T-cell (primary cell): ENCODE measurements around the gene BSND. TPM values are rescaled to one million over a fixed set of nuclear protein-coding genes. Genes with fewer than 3 reads are reported as not detected.

Experiments used
- ATAC-seq, 4 experiments: fragments of 200-7000 bp in 3 of 4; fragments of 150-1000 bp in 1 of 4; cut with Tn5 transposase; replicated peaks in 1 of 4; 1 replicate in 3 of 4; 2 replicates in 1 of 4; pipeline ENCODE4 v1.10.0; 2021; ENCODE audit warnings: moderate library complexity in 3 of 4, mild to moderate bottlenecking in 2 of 4, moderate number of reproducible peaks in 1 of 4
- CTCF ChIA-PET, 2 donors: fragments of 300-600 bp; sonication (Branson Sonifier 250); formaldehyde crosslinking; loops; one replicate each; lab custom pipeline; 2022; ENCODE audit warnings: antibody characterized with exemption in 2 of 2; lab: Charles Lee
- POLR2A ChIA-PET, 2 donors: fragments of 300-600 bp; sonication (Branson Sonifier 250); formaldehyde crosslinking; loops; one replicate each; lab custom pipeline; 2022; ENCODE audit warnings: antibody characterized with exemption in 2 of 2; lab: Charles Lee
- DNase-seq, 35 experiments: peaks; one replicate each; pipeline versions ENCODE4 v3.0.0 to v3.0.0-alpha.2; 2013 to 2023
- H3K27ac ChIP-seq: one replicate; pipeline ENCODE4 v1.5.1; 2013; ENCODE audit warnings: low read length
- H3K27me3 ChIP-seq, 2 experiments: replicated peaks in 1 of 2; 1 replicate in 1 of 2; 2 replicates in 1 of 2; pipeline versions ENCODE4 v1.6.1 to v1.7.0; 2013; ENCODE audit warnings: low read length in 1 of 2, mixed read lengths in 1 of 2; ENCODE audit not compliant: control insufficient read depth in 2 of 2, insufficient read depth in 2 of 2; ENCODE audit errors: extremely low read depth in 1 of 2
- H3K36me3 ChIP-seq, 2 donors: 1 replicate in 1 of 2; 2 replicates in 1 of 2; pipeline versions ENCODE4 v1.6.1 to v1.7.0; 2013; ENCODE audit warnings: low read length in 1 of 2; ENCODE audit not compliant: control insufficient read depth in 2 of 2, insufficient read depth in 1 of 2; ENCODE audit errors: extremely low read depth in 1 of 2
- H3K4me1 ChIP-seq, 2 experiments: 1 replicate in 1 of 2; 2 replicates in 1 of 2; pipeline versions ENCODE4 v1.6.1 to v1.7.0; 2013; ENCODE audit warnings: low read length in 2 of 2, mixed read lengths in 1 of 2; ENCODE audit not compliant: insufficient read depth in 2 of 2, control insufficient read depth in 1 of 2; ENCODE audit errors: extremely low read depth in 1 of 2
- H3K4me3 ChIP-seq, 2 donors: 1 replicate in 1 of 2; 2 replicates in 1 of 2; pipeline versions ENCODE4 v1.5.1 to v1.7.0; 2013; ENCODE audit warnings: mild to moderate bottlenecking in 2 of 2, low read length in 1 of 2, moderate library complexity in 1 of 2; ENCODE audit not compliant: control insufficient read depth in 1 of 2; ENCODE audit errors: extremely low read depth in 1 of 2
- H3K9me3 ChIP-seq: 2 replicates; pipeline ENCODE4 v1.7.0; 2013
- H3K27ac Mint-ChIP-seq, 2 donors: one replicate each; pipeline ENCODE4 v1.8.0; 2020 to 2021; ENCODE audit warnings: mild to moderate bottlenecking in 2 of 2, mixed read lengths in 2 of 2
- H3K27me3 Mint-ChIP-seq, 2 donors: one replicate each; pipeline ENCODE4 v1.8.0; 2021 to 2022; ENCODE audit warnings: mixed read lengths in 2 of 2
- H3K36me3 Mint-ChIP-seq: one replicate; pipeline ENCODE4 v1.8.0; 2021; ENCODE audit warnings: mixed read lengths
- H3K4me1 Mint-ChIP-seq, 3 donors: one replicate each; pipeline ENCODE4 v1.8.0; 2020 to 2022; ENCODE audit warnings: mixed read lengths in 3 of 3, mild to moderate bottlenecking in 1 of 3
- H3K4me3 Mint-ChIP-seq, 3 donors: one replicate each; pipeline ENCODE4 v1.8.0; 2020 to 2022; ENCODE audit warnings: mild to moderate bottlenecking in 3 of 3, mixed read lengths in 3 of 3, moderate library complexity in 3 of 3
- H3K9me3 Mint-ChIP-seq, 3 donors: one replicate each; pipeline ENCODE4 v1.8.0; 2020 to 2022; ENCODE audit warnings: mixed read lengths in 3 of 3
- WGBS: methylation state at CpG from one replicate; pipeline ENCODE4 v1.1.5; 2013; ENCODE audit warnings: missing lambda C conversion rate; ENCODE audit not compliant: insufficient coverage; 5-methylcytosine and 5-hydroxymethylcytosine counted together
- total RNA-seq, 35 experiments: library from RNA in 6 of 35; stranded (reverse) in 6 of 35; fragments of 120-200 nt in 1 of 35; gene quantifications; one replicate each; pipeline versions ENCODE4 v1.2.1 to v1.2.4 and lab custom pipeline; 2013 to 2026

The BSND gene
- total RNA-seq, 5 donors from 2014 or later (not counting 1 experiment from before 2014, with no cell fraction given) = not detected

- POLR2A ChIA-PET = no interaction called here
- no peaks in the 10 kb centered on the region for H3K36me3 ChIP-seq
- Mint-ChIP-seq H3K27ac (no peak overlapping the region), H3K4me3 (no peak overlapping the region), H3K36me3 (no peaks in the 10 kb centered on the region), H3K4me1 (no peaks in the 10 kb centered on the region), H3K9me3 (no peaks in the 10 kb centered on the region), H3K27me3 (peaks cover 0 to 3% of the 10 kb centered on the region in 2 donors)
- DNase-seq = no peak
- no peaks in the 10 kb centered on the region for H3K4me1 ChIP-seq
- H3K9me3 ChIP-seq = no peaks in the 10 kb centered on the region
- H3K27me3 ChIP-seq = peaks cover 0 to 17% of the 10 kb centered on the region in 2 experiments
- CTCF ChIA-PET = no interaction called here
- ATAC-seq = no peak
- H3K4me3 ChIP-seq = no peak overlapping the region
- 87% methylated on average over 6 of the region's 10 CpGs for WGBS
- no peak overlapping the region for H3K27ac ChIP-seq
Measured at GRCh38 chr1:55005351-55006140, 6.8 kb downstream of the BSND start.

GRCh38 chr1:55006931-55007330 is 8.2 kb downstream of the BSND start:
- H3K4me1 Mint-ChIP-seq = no peaks in the 10 kb centered on the region
- Histone ChIP-seq H3K9me3 (no peaks in the 10 kb centered on the region), H3K27ac (no peak overlapping the region), H3K4me3 (no peak overlapping the region), H3K4me1 (no peaks in the 10 kb centered on the region), H3K27me3 (peaks cover 0 to 4% of the 10 kb centered on the region in 2 experiments), H3K36me3 (no peaks in the 10 kb centered on the region)
- H3K27me3 Mint-ChIP-seq = no peaks in the 10 kb centered on the region
- ChIA-PET POLR2A (no interaction called here), CTCF (no interaction called here)
- H3K27ac Mint-ChIP-seq = no peak overlapping the region
- no peak overlapping the region for H3K4me3 Mint-ChIP-seq
- no peaks in the 10 kb centered on the region for H3K36me3 Mint-ChIP-seq
- no peaks in the 10 kb centered on the region for H3K9me3 Mint-ChIP-seq
- WGBS = 87% methylated on average over 8 of the region's 12 CpGs
- ATAC-seq (no peak), DNase-seq (no peak)

GRCh38 chr1:55007625-55008024 is 8.9 kb downstream of the BSND start:
- POLR2A ChIA-PET = no interaction called here
- Mint-ChIP-seq H3K4me3 (no peak overlapping the region), H3K27ac (no peak overlapping the region), H3K27me3 (peaks cover 2 to 3% of the 10 kb centered on the region in 2 donors), H3K4me1 (no peaks in the 10 kb centered on the region), H3K9me3 (no peaks in the 10 kb centered on the region), H3K36me3 (no peaks in the 10 kb centered on the region)
- H3K36me3 ChIP-seq = no peaks in the 10 kb centered on the region
- CTCF ChIA-PET = no interaction called here
- 75% methylated on average over 2 of the region's 3 CpGs for WGBS
- peaks cover 0 to 5% of the 10 kb centered on the region in 2 experiments for H3K27me3 ChIP-seq
- no peaks in the 10 kb centered on the region for H3K4me1 ChIP-seq
- ATAC-seq = no peak
- H3K27ac ChIP-seq = no peak overlapping the region
- no peaks in the 10 kb centered on the region for H3K9me3 ChIP-seq
- no peak for DNase-seq
- no peak overlapping the region for H3K4me3 ChIP-seq

- no peak for DNase-seq
- H3K4me3 Mint-ChIP-seq = no peak overlapping the region
- H3K27me3 Mint-ChIP-seq = peaks cover 12 to 16% of the 10 kb centered on the region in 2 donors
- CTCF ChIA-PET = interaction anchor here (0.6 to 0.7 kb wide), 2 partner anchors 58 to 65 kb away, joined by 3 read pairs; no protein-coding TSS in a partner anchor
- H3K9me3 ChIP-seq = no peaks in the 10 kb centered on the region
- H3K27ac ChIP-seq = no peak overlapping the region
- H3K4me1 ChIP-seq = no peaks in the 10 kb centered on the region
- H3K36me3 Mint-ChIP-seq = no peaks in the 10 kb centered on the region
- H3K4me3 ChIP-seq = no peak overlapping the region
- POLR2A ChIA-PET = no interaction called here
- ATAC-seq = peak in 1 of 4 experiments; percentile 19
- WGBS = 84% methylated on average over 7 of the region's 9 CpGs
- H3K9me3 Mint-ChIP-seq = no peaks in the 10 kb centered on the region
- no peak overlapping the region for H3K27ac Mint-ChIP-seq
- no peaks in the 10 kb centered on the region for H3K36me3 ChIP-seq
- H3K4me1 Mint-ChIP-seq = no peaks in the 10 kb centered on the region
- H3K27me3 ChIP-seq = peaks cover 0 to 14% of the 10 kb centered on the region in 2 experiments
Measured at GRCh38 chr1:55010194-55010886, 11.6 kb downstream of the BSND start.

- ChIA-PET POLR2A (no interaction called here), CTCF (no interaction called here)
- no peaks in the 10 kb centered on the region for H3K9me3 ChIP-seq
- H3K27ac ChIP-seq = no peak overlapping the region
- H3K4me1 ChIP-seq = no peaks in the 10 kb centered on the region
- H3K36me3 Mint-ChIP-seq = no peaks in the 10 kb centered on the region
- no peaks in the 10 kb centered on the region for H3K9me3 Mint-ChIP-seq
- no CpG with 5 or more reads among the region's 7 CpGs for WGBS
- peaks cover 12 to 18% of the 10 kb centered on the region in 2 donors for H3K27me3 Mint-ChIP-seq
- no peak overlapping the region for H3K4me3 Mint-ChIP-seq
- DNase-seq (peak in 1 of 35 experiments; percentile 19), ATAC-seq (peak in 1 of 4 experiments; percentile 44)
- no peak overlapping the region for H3K27ac Mint-ChIP-seq
- no peaks in the 10 kb centered on the region for H3K4me1 Mint-ChIP-seq
- H3K4me3 ChIP-seq = no peak overlapping the region
- peaks cover 0 to 15% of the 10 kb centered on the region in 2 experiments for H3K27me3 ChIP-seq
- no peaks in the 10 kb centered on the region for H3K36me3 ChIP-seq
Measured at GRCh38 chr1:55010887-55011217, 12.1 kb downstream of the BSND start.

GRCh38 chr1:55012661-55013060 is 13.9 kb downstream of the BSND start:
- no peaks in the 10 kb centered on the region for H3K4me1 ChIP-seq
- WGBS = 80% methylated on average over 1 of the region's 1 CpG
- no peak overlapping the region for H3K4me3 ChIP-seq
- no peak overlapping the region for H3K27ac ChIP-seq
- DNase-seq = no peak
- Mint-ChIP-seq H3K36me3 (no peaks in the 10 kb centered on the region), H3K4me3 (no peak overlapping the region), H3K27ac (no peak overlapping the region), H3K27me3 (peaks cover 12 to 18% of the 10 kb centered on the region in 2 donors), H3K4me1 (no peaks in the 10 kb centered on the region), H3K9me3 (no peaks in the 10 kb centered on the region)
- no peak for ATAC-seq
- ChIA-PET CTCF (no interaction called here), POLR2A (no interaction called here)
- no peaks in the 10 kb centered on the region for H3K9me3 ChIP-seq
- H3K36me3 ChIP-seq = no peaks in the 10 kb centered on the region
- peaks cover 0 to 15% of the 10 kb centered on the region in 2 experiments for H3K27me3 ChIP-seq
